LNCaP clone FGC (cell line): Measurements from ENCODE around the gene PHB1.
"Not testable (repeated sequence)": the region's sequence is repeated elsewhere in the genome, so short reads cannot be mapped to it uniquely, and the experiment has no call there.

Experiments
- DNase-seq: peaks from one replicate; pipeline ENCODE4 v3.0.0-alpha.2; 2011; ENCODE audit warnings: low read depth
- H3K4me3 ChIP-seq: 2 replicates; pipeline ENCODE4 v1.5.1; 2011; ENCODE audit warnings: mild to moderate bottlenecking, low read depth, low read length, control low read depth
- TF ChIP-seq, protein P1 (sequence below): IDR thresholded peaks from 2 replicates; pipeline ENCODE4 v1.5.1; 2012; ENCODE audit warnings: mild to moderate bottlenecking; ENCODE audit not compliant: control insufficient read depth, insufficient read depth; ENCODE audit errors: extremely low read depth

PHB1 gene

DNA sequence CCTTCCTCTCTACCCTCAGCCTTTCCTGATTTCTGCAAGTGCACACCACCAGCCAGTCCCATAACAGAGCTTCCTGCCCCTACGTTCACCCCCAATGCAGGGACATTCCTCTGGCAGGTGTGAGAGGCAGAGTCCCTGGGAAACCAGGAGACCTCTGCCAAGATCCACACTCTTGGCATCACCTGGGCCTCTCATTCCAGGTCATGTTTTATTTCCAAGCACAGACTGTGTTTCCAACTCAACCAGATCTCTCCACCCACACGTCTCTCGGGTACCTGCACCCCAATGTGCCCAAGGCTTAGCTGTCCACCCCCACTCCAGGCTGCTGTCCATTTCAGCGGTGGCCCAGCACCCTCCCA is 21.0 kb upstream of the PHB1 start:
- no peak for DNase-seq
- H3K4me3 ChIP-seq, result no peak overlapping the region
- TF ChIP-seq, protein P1, sequence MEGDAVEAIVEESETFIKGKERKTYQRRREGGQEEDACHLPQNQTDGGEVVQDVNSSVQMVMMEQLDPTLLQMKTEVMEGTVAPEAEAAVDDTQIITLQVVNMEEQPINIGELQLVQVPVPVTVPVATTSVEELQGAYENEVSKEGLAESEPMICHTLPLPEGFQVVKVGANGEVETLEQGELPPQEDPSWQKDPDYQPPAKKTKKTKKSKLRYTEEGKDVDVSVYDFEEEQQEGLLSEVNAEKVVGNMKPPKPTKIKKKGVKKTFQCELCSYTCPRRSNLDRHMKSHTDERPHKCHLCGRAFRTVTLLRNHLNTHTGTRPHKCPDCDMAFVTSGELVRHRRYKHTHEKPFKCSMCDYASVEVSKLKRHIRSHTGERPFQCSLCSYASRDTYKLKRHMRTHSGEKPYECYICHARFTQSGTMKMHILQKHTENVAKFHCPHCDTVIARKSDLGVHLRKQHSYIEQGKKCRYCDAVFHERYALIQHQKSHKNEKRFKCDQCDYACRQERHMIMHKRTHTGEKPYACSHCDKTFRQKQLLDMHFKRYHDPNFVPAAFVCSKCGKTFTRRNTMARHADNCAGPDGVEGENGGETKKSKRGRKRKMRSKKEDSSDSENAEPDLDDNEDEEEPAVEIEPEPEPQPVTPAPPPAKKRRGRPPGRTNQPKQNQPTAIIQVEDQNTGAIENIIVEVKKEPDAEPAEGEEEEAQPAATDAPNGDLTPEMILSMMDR, result no peak

- no peak for DNase-seq
- TF ChIP-seq, protein P1, result peak; percentile 66
Measured at GRCh38 chr17:49434821-49435670, 20.4 kb upstream of the PHB1 start.

GRCh38 chr17:49433000-49433694 is 18.5 kb upstream of the PHB1 start:
- DNase-seq, result no peak
- no peak overlapping the region for H3K4me3 ChIP-seq
- TF ChIP-seq, protein P1, result no peak

More at GRCh38 chr17:49434821-49435670, 20.4 kb upstream of the PHB1 start:
- H3K4me3 ChIP-seq, result no peak overlapping the region

DNA sequence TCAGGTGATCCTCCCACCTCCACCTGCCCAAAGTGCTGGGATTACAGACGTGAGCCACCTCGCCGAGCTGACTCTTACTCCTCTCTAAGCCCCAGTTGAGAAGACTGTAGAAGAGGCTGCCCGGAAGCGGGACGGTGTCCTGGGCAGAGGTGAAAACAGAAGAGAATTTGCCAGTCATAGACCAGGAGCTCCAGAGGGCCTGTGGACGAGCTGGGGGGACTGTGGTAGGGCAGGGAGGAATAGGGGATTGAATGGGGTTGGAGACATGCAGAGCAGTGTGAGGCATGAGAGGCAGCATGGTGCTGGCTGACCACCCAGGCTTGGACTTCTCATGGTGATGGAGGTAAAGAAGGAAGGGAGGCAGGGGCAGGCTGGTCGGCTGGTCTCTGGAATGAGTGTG is 17.1 kb upstream of the PHB1 start:
- TF ChIP-seq, protein P1, result no peak
- no peak for DNase-seq
- no peak overlapping the region for H3K4me3 ChIP-seq

- H3K4me3 ChIP-seq, result no peak overlapping the region
- TF ChIP-seq, protein P1, result no peak
- no peak for DNase-seq
Measured at GRCh38 chr17:49425004-49425286, 10.3 kb upstream of the PHB1 start.

DNA sequence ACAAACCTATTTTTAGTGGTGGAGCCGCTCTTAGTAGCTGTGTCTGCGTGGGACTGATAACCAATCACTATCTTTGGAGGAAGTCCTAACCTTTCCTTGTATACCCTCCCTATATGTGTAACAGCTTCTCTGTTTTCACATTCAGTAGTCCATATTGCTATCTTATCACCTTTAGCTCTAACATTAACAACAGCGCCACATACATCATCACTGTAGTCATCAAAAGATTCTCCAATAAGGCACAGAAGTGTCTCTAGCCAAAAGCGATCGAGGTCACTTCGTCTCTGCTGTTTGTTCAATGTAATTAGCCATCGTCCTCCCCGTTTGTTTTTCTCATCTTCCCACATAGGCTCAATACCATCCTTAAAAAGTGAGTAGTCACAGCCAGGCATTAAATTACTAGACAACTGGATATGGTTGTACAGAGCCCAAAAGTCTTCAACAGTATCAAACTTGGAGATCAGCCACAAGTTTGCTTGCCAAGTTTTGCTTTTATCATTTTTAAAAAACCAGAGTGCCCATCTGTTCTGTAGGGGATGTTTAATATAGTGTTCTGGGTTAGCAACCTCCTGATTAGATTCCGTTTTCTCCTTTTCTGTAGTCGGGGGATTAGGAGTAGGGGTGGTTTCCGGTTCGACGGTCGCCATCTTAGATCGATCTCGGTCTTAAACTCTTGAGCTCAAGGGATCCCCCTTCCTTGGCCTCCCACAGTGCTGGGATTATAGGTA is 9.8 kb upstream of the PHB1 start:
- not testable (repeated sequence) for DNase-seq, H3K4me3 ChIP-seq

GRCh38 chr17:49422714-49423113 is 8.0 kb upstream of the PHB1 start:
- DNase-seq, result no peak
- no peak overlapping the region for H3K4me3 ChIP-seq
- TF ChIP-seq, protein P1, result no peak

DNA sequence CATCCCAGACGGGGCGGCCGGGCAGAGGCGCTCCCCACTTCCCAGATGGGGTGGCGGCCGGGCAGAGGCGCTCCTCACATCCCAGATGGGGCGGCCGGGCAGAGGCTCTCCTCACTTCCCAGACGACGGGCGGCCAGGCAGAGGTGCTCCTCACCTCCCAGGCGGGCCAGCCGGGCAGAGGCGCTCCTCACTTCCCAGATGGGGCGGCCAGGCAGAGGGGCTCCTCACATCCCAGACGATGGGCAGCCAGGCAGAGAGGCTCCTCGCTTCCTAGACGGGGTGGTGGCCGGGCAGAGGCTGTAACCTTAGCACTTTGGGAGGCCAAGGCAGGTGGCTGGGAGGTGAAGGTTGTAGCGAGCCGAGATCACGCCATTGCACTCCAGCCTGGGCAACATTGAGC is 5.1 kb upstream of the PHB1 start:
- DNase-seq, H3K4me3 ChIP-seq: not testable (repeated sequence)

DNA sequence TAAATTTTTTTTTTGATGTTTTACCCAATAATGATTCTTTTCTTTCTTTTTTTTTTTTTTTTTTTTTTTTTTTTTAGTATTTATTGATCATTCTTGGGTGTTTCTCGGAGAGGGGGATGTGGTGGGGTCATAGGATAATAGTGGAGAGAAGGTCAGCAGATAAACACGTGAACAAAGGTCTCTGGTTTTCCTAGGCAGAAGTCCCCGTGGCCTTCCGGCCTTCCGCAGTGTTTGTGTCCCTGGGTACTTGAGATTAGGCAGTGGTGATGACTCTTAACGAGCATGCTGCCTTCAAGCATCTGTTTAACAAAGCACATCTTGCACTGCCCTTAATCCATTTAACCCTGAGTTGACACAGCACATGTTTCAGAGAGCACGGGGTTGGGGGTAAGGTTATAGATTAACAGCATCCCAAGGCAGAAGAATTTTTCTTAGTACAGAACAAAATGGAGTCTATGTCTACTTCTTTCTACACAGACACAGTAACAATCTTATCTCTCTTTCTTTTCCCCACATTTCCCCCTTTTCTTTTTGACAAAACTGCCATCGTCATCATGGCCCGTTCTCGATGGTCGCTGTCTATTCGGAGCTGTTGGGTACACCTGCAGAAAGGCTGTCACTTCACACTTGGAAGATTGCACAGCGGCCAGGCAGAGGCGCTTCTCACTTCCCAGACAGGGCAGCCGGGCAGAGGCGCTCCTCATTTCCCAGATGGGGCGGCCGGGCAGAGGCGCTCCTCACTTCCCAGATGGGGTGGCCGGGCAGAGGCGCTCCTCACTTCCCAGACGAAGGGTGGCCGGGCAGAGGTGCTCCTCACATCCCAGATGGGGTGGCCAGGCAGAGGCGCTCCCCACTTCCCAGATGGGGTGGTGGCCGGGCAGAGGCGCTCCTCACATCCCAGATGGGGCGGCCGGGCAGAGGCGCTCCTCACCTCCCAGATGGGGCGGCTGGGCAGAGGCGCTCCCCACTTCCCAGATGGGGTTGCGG is 4.4 kb upstream of the PHB1 start:
- DNase-seq, H3K4me3 ChIP-seq: not testable (repeated sequence)
